Daoy (cell line): ENCODE measurements around the gene OBSL1. TPM values are rescaled to one million over a fixed set of nuclear protein-coding genes. Genes with fewer than 3 reads are reported as not detected.
A peak's percentile ranks its signal among the peaks of the same experiment; 100 is the strongest.

Source experiments
- DNase-seq: peaks from one replicate; pipeline ENCODE4 v3.0.0-alpha.2; 2015; ENCODE audit warnings: low read depth
- total RNA-seq: library from RNA; depleted of rRNA; stranded (reverse); fragments of >200 nt; shearing (Covaris generic); gene quantifications from 2 replicates; pipeline ENCODE4 v1.2.3, GENCODE V29; 2014; rRNA removed

Gene OBSL1
- total RNA-seq, result 45.3 and 58.2 TPM in 2 replicates

GRCh38 chr2:219571311-219572236 is at the start of gene OBSL1:
TSS of gene OBSL1 (minus strand) at chr2:219571539. CDS start at chr2:219571232, 307 bp downstream.
- DNase-seq, result peak; percentile 85

- no peak for DNase-seq
These were observed 49.2 kb upstream of the OBSL1 start for GRCh38 chr2:219620546-219620945.

GRCh38 chr2:219619235-219619634 is 47.9 kb upstream of the OBSL1 start:
- DNase-seq, result no peak

GRCh38 chr2:219618733-219619122 is 47.4 kb upstream of the OBSL1 start:
- no peak for DNase-seq

GRCh38 chr2:219616550-219616949 is 45.2 kb upstream of the OBSL1 start:
- DNase-seq, result no peak

- no peak for DNase-seq
These were observed 44.6 kb upstream of the OBSL1 start for GRCh38 chr2:219615894-219616293.

- no peak for DNase-seq
These were observed 43.7 kb upstream of the OBSL1 start for GRCh38 chr2:219615036-219615435.

- no peak for DNase-seq
These were observed 42.9 kb upstream of the OBSL1 start for GRCh38 chr2:219614076-219614860.

GRCh38 chr2:219613461-219614070 is 42.2 kb upstream of the OBSL1 start:
- no peak for DNase-seq

GRCh38 chr2:219612577-219613286 is 41.4 kb upstream of the OBSL1 start:
- DNase-seq, result no peak

GRCh38 chr2:219611866-219612576 is 40.7 kb upstream of the OBSL1 start:
- no peak for DNase-seq

- DNase-seq, result no peak
These were observed 40.0 kb upstream of the OBSL1 start for GRCh38 chr2:219611306-219611705.

- no peak for DNase-seq
These were observed 37.9 kb upstream of the OBSL1 start for GRCh38 chr2:219609149-219609750.

GRCh38 chr2:219608399-219608964 is 37.1 kb upstream of the OBSL1 start:
- DNase-seq, result no peak

- DNase-seq, result no peak
These were observed 36.6 kb upstream of the OBSL1 start for GRCh38 chr2:219607931-219608330.

- no peak for DNase-seq
These were observed 34.2 kb upstream of the OBSL1 start for GRCh38 chr2:219605607-219605954.

GRCh38 chr2:219603771-219604170 is 32.4 kb upstream of the OBSL1 start:
- no peak for DNase-seq

- DNase-seq, result peak; percentile 19
These were observed 27.2 kb upstream of the OBSL1 start for GRCh38 chr2:219598308-219599078.

GRCh38 chr2:219597552-219598307 is 26.4 kb upstream of the OBSL1 start, which contains the start of gene STK11IP:
TSS of gene STK11IP (plus strand) at chr2:219597857. CDS start at chr2:219598120, 263 bp downstream.
- DNase-seq, result peak; percentile 98
